Activated CD8-positive, alpha-beta memory T cell treated with anti-CD3 and anti-CD28 coated beads, Interleukin-2, amount 50 U/mL, for 24 hours (primary cell): ENCODE measurements around the gene DNAJB4.
"Not testable (repeated sequence)": the region's sequence is repeated elsewhere in the genome, so short reads cannot be mapped to it uniquely, and the experiment has no call there.

Source experiments
- DNase-seq: peaks from one replicate; pipeline ENCODE4 v3.0.0-alpha.2; 2020; ENCODE audit errors: extremely low read depth

The DNAJB4 gene

DNA sequence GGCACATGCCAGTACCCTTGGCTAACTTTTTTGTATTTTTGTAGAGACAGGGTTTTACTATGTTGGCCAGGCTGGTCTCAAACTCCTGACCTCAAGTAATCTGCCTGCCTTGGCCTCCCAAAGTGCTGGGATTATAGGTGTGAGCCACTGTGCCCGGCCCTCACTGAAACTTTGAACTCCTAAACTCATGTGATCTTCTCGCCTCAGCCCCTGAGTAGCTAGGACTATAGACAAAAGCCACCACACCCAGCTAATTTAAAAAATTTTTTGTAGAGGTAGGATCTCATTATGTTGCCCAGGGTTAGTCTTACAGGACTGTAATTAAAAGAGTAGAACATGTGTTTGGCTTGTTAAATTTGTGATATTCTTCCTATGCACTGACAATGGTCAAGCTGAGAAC, 60.1 kb downstream of the DNAJB4 start:
- DNase-seq, result not testable (repeated sequence)
